ENCODE measurements around the gene SHLD2.

DNA sequence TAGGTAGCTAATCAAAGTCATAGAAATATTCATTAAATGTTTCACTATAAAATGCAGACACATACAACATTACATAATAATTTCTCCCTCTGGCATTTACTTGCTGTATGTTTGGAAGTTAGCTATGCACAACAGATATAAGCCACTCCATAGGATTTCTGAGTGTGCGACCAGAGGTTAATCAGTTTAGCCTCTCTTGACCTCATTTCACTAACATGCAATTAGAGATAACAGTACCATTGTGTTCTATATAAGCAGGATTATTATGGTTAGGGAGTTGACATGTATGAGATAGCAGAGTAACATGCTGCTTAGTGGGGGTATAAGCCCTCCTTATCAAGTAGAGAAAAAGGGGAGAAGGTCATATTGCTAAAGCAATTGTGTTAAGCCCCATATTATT, 26.7 kb upstream of the SHLD2 start:
- no peak for TF ChIP-seq CTCF (IDR thresholded peaks at IDR 0.05)
- TF ChIP-seq, protein P1, sequence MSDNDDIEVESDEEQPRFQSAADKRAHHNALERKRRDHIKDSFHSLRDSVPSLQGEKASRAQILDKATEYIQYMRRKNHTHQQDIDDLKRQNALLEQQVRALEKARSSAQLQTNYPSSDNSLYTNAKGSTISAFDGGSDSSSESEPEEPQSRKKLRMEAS (CRISPR knock-in tag; IDR thresholded peaks at IDR 0.05): no peak

Measured in WTC11 (cell line).